ENCODE data around the gene BRF1. TPM values are rescaled to one million over a fixed set of nuclear protein-coding genes. Genes with fewer than 3 reads are reported as not detected.
"Not testable (repeated sequence)": the region's sequence is repeated elsewhere in the genome, so short reads cannot be mapped to it uniquely, and the experiment has no call there.

The BRF1 gene
- total RNA-seq, 1 donor from 2014 or later, result 44.0 TPM

DNA sequence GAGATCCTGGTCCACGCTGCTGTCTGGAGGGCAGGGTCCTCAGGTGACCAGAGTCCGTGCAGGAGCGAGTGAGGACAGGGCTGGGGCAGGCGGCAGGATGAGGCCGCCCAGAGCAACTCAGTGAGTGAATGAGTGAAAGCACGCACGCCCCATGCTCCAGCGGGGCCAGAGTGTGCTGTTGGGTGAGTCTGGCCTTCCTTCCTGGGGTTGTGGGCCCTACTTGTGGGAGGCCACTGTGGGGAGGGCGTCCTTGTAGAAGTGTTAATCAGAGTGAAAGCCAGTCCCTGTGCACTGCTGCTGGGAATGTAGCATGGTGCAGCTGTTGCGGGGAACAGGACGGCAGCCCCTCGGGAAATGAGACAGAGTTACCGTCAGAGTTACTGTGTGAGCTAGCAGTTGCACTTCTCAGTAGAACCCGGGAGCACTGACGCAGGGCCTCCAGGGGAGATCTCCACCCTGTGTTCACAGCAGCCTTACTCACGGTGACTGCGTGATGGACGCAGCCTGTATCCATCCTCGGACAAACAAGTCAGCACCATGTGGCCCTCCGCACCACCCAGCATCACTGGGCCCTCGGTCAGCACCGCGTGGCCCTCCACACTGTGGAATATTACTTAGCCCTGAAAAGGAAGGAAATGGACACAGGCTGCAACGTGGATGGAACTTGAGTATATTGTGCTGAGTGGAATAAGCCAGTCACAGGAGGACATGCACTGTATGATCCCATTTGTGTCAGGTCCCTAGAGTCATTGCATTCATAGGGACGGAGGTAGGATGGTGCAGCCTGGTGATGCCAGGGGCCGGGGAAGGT, 35.9 kb upstream of the BRF1 start:
- no peak for DNase-seq (ENCODE audit: low spot score)
- no peaks in the 10 kb centered on the region for H3K27me3 Mint-ChIP-seq (ENCODE audit: low read depth)
- H3K4me3 Mint-ChIP-seq (ENCODE audit: low read depth), result no peak overlapping the region
- no peaks in the 10 kb centered on the region for H3K9me3 Mint-ChIP-seq
- no peak overlapping the region for H3K27ac Mint-ChIP-seq
- peaks cover 5% of the 10 kb centered on the region for H3K4me1 Mint-ChIP-seq (ENCODE audit: low read depth)
- no peaks in the 10 kb centered on the region for H3K36me3 Mint-ChIP-seq (ENCODE audit: low read depth)
- intact Hi-C loops (cut with micrococcal nuclease), result no loop called here

DNA sequence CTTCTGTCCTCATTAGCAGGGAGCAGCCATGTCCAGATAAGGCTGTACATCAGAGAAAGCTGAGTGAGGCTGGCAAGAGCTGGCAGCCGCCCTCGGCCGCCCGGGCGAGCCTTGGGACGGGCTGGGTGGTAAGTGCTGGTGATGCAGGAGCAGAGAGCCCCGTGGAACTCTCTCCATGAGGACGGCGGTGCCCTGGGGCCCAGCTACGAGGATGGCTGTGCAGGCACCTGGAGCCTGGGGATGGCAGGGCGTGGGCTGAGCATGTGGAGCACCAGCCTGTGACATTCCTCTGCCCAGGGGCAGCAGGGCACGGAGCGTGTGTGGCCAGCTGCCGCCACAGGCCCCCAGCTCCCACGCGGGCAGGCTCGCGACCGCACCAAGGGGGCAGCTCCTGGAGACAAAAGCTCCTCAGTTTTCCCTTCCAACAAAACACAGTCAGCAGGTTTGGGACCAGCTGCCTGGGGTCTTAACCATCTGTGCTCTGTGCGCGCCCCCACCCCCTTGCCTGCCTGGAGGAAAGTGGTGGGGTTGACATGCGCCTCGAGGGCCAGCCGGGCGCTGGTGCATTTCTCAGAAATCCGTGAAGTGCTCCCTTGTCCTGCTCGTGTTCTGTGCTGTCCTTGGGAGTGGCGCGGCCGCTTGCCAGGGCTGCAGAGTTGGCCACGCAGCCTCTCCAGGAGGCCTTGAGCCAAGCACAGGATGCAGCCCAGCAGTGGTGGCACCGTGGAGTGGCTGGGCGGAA, 35.1 kb upstream of the BRF1 start:
- Mint-ChIP-seq H3K4me3 (ENCODE audit: low read depth) (no peak overlapping the region), H3K4me1 (ENCODE audit: low read depth) (peaks cover 6% of the 10 kb centered on the region), H3K27me3 (ENCODE audit: low read depth) (no peaks in the 10 kb centered on the region), H3K36me3 (ENCODE audit: low read depth) (no peaks in the 10 kb centered on the region), H3K9me3 (no peaks in the 10 kb centered on the region), H3K27ac (no peak overlapping the region)
- no peak for DNase-seq (ENCODE audit: low spot score)
- intact Hi-C loops (cut with micrococcal nuclease), result no loop called here

DNA sequence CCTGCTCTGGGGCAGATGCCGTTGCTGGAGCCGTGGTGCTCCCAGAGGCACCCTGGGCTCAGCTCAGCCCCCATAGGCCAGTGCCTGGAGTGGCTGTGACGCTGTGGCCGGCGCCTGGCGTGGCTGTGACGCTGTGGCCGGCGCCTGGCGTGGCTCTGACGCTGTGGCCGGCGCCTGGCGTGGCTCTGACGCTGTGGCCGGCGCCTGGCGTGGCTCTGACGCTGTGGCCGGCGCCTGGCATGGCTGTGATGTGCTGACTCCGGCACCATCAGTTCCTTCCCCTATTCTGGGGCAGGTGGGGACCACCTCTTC, 34.4 kb upstream of the BRF1 start:
- H3K9me3 Mint-ChIP-seq; DNase-seq (ENCODE audit: low spot score); H3K27ac Mint-ChIP-seq; H3K27me3 Mint-ChIP-seq (ENCODE audit: low read depth); H3K4me3 Mint-ChIP-seq (ENCODE audit: low read depth); intact Hi-C loops (cut with micrococcal nuclease); H3K36me3 Mint-ChIP-seq (ENCODE audit: low read depth): not testable (repeated sequence)
- peaks cover 10% of the 10 kb centered on the region for H3K4me1 Mint-ChIP-seq (ENCODE audit: low read depth)

- H3K36me3 Mint-ChIP-seq (ENCODE audit: low read depth), result no peaks in the 10 kb centered on the region
- no peak for DNase-seq (ENCODE audit: low spot score)
- H3K9me3 Mint-ChIP-seq, result no peaks in the 10 kb centered on the region
- no peak overlapping the region for H3K27ac Mint-ChIP-seq
- H3K4me3 Mint-ChIP-seq (ENCODE audit: low read depth), result no peak overlapping the region
- H3K4me1 Mint-ChIP-seq (ENCODE audit: low read depth), result peaks cover 10% of the 10 kb centered on the region
- intact Hi-C loops (cut with micrococcal nuclease), result no loop called here
- no peaks in the 10 kb centered on the region for H3K27me3 Mint-ChIP-seq (ENCODE audit: low read depth)
Measured at GRCh38 chr14:105334383-105335230, 33.8 kb upstream of the BRF1 start.

DNA sequence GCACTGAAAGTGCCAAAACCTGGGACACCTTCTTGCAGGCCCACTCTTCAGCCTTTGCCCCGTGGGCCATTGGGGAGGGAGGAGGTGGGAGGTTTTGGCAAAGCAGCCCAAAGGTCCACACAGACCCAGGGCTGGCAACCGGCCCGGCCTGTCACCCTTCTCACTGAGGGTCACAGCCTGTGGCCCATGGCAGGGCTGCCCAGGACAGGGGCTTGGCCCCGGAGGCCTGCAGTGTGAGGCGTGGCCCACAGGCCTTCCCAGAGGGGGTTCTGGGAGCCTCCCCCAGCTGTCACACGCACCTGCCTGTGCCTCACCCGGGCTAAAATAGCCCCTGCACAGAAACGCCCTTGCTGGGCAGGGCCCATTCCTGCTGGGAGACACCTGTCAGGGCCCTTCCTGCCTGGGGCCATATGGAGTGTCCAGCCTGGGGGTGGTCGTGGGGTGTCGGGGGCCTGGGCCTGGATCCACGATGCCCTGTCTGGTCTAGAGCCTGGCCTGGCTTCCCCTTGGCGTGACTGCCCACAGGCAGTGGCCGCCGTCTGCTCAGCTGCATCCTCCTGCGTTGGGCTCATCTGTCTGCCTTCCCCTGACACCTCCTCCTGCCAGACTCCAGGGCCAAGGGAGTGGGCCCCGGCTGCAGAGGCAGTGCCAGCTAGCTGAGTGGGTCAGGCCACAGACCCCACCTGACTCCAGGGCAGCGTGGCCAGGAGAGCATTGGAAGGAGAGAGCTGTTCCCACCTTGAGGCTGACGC, 33.0 kb upstream of the BRF1 start:
- no peaks in the 10 kb centered on the region for H3K36me3 Mint-ChIP-seq (ENCODE audit: low read depth)
- H3K4me3 Mint-ChIP-seq (ENCODE audit: low read depth), result no peak overlapping the region
- H3K9me3 Mint-ChIP-seq, result no peaks in the 10 kb centered on the region
- H3K27me3 Mint-ChIP-seq (ENCODE audit: low read depth), result no peaks in the 10 kb centered on the region
- intact Hi-C loops (cut with micrococcal nuclease), result no loop called here
- H3K27ac Mint-ChIP-seq, result no peak overlapping the region
- DNase-seq (ENCODE audit: low spot score), result no peak
- peaks cover 10% of the 10 kb centered on the region for H3K4me1 Mint-ChIP-seq (ENCODE audit: low read depth)

DNA sequence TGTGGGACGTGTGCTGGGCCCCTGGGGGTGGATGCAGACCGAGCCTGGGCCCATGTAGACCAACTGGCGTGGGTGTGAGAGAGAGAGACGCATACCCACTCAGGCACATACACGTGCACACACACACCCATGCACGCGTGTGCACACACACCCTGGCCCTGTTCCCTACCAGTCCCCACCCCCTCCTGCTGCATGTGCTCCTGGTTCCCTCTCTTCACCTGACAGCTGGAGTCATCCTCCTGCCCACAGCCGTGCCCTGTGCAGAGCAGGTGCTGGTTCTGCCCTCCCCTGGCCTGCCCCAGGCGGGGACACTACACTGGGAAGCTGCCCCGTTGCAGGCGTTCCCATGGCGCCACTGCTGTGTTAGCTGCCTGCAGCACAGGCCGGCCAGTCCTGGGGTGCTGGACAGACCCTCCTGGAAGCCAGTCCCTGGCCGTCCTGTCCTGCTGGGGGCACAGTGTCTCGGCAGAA, 32.3 kb upstream of the BRF1 start:
- no peak overlapping the region for H3K4me3 Mint-ChIP-seq (ENCODE audit: low read depth)
- no peaks in the 10 kb centered on the region for H3K27me3 Mint-ChIP-seq (ENCODE audit: low read depth)
- no peaks in the 10 kb centered on the region for H3K9me3 Mint-ChIP-seq
- H3K36me3 Mint-ChIP-seq (ENCODE audit: low read depth), result no peaks in the 10 kb centered on the region
- DNase-seq (ENCODE audit: low spot score), result no peak
- peaks cover 10% of the 10 kb centered on the region for H3K4me1 Mint-ChIP-seq (ENCODE audit: low read depth)
- intact Hi-C loops (cut with micrococcal nuclease), result no loop called here
- H3K27ac Mint-ChIP-seq, result no peak overlapping the region

DNA sequence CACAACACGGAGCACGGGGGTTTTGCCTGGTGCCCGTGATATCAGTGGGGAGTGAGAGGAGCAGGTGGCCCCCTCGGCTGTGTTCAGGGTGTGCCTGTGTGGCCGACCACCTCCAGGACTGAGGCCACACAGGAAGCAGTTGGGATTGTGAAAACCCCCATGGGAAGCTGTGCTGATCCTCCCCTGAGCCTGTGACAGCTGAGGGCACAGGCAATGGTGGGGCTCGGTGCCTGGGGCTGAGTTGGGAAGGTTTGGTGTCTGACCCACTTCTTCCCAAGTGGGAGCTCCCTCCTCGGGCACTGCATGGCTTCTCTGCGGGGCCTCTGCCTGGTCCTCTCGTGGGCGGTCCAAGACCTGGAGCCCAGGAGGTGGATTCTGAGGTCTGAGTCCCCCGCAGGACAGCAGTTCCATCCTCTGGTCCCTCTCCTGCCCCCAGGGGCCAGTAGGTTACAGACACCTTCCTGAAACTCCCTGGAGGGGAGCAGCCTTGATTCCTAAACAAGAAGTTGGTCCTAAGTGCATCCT, 31.6 kb upstream of the BRF1 start:
- no peaks in the 10 kb centered on the region for H3K9me3 Mint-ChIP-seq
- no peaks in the 10 kb centered on the region for H3K36me3 Mint-ChIP-seq (ENCODE audit: low read depth)
- H3K4me3 Mint-ChIP-seq (ENCODE audit: low read depth), result no peak overlapping the region
- no peak overlapping the region for H3K27ac Mint-ChIP-seq
- H3K4me1 Mint-ChIP-seq (ENCODE audit: low read depth), result peaks cover 10% of the 10 kb centered on the region
- no peak for DNase-seq (ENCODE audit: low spot score)
- no peaks in the 10 kb centered on the region for H3K27me3 Mint-ChIP-seq (ENCODE audit: low read depth)
- intact Hi-C loops (cut with micrococcal nuclease), result no loop called here

GRCh38 chr14:105331575-105332349, 31.0 kb upstream of the BRF1 start:
- H3K9me3 Mint-ChIP-seq, result no peaks in the 10 kb centered on the region
- no peaks in the 10 kb centered on the region for H3K36me3 Mint-ChIP-seq (ENCODE audit: low read depth)
- intact Hi-C loops (cut with micrococcal nuclease), result no loop called here
- H3K4me3 Mint-ChIP-seq (ENCODE audit: low read depth), result no peak overlapping the region
- DNase-seq (ENCODE audit: low spot score), result no peak
- peaks cover 10% of the 10 kb centered on the region for H3K4me1 Mint-ChIP-seq (ENCODE audit: low read depth)
- no peak overlapping the region for H3K27ac Mint-ChIP-seq
- H3K27me3 Mint-ChIP-seq (ENCODE audit: low read depth), result no peaks in the 10 kb centered on the region

DNA sequence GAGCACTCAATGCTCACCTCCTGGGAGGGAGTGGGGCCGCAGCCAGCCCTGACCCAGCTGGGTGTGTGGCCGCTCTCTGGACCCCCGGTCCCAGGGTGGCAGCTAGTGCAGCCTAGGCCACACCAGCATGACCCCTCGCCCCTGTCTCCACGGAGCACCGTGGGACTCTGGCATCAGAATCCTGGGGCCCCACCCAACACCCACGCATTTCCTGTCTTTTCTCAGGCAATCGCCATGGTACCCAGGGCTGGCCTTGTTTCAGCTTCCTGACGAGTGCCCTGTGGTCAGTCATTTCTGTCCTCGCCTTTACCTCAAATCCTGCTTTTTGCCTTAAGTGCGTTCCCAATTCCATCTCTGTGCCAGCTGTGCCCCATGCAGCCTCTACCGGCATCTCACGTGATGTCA, 29.7 kb upstream of the BRF1 start:
- no peak overlapping the region for H3K27ac Mint-ChIP-seq
- H3K36me3 Mint-ChIP-seq (ENCODE audit: low read depth), result no peaks in the 10 kb centered on the region
- peaks cover 10% of the 10 kb centered on the region for H3K4me1 Mint-ChIP-seq (ENCODE audit: low read depth)
- no peak overlapping the region for H3K4me3 Mint-ChIP-seq (ENCODE audit: low read depth)
- intact Hi-C loops (cut with micrococcal nuclease), result no loop called here
- no peaks in the 10 kb centered on the region for H3K9me3 Mint-ChIP-seq
- DNase-seq (ENCODE audit: low spot score), result no peak
- H3K27me3 Mint-ChIP-seq (ENCODE audit: low read depth), result no peaks in the 10 kb centered on the region

GRCh38 chr14:105329411-105330150, 28.8 kb upstream of the BRF1 start:
- Mint-ChIP-seq H3K4me1 (ENCODE audit: low read depth) (peaks cover 10% of the 10 kb centered on the region), H3K9me3 (no peaks in the 10 kb centered on the region), H3K4me3 (ENCODE audit: low read depth) (no peak overlapping the region), H3K27ac (no peak overlapping the region), H3K27me3 (ENCODE audit: low read depth) (no peaks in the 10 kb centered on the region), H3K36me3 (ENCODE audit: low read depth) (no peaks in the 10 kb centered on the region)
- DNase-seq (ENCODE audit: low spot score), result no peak
- intact Hi-C loops (cut with micrococcal nuclease), result no loop called here

DNA sequence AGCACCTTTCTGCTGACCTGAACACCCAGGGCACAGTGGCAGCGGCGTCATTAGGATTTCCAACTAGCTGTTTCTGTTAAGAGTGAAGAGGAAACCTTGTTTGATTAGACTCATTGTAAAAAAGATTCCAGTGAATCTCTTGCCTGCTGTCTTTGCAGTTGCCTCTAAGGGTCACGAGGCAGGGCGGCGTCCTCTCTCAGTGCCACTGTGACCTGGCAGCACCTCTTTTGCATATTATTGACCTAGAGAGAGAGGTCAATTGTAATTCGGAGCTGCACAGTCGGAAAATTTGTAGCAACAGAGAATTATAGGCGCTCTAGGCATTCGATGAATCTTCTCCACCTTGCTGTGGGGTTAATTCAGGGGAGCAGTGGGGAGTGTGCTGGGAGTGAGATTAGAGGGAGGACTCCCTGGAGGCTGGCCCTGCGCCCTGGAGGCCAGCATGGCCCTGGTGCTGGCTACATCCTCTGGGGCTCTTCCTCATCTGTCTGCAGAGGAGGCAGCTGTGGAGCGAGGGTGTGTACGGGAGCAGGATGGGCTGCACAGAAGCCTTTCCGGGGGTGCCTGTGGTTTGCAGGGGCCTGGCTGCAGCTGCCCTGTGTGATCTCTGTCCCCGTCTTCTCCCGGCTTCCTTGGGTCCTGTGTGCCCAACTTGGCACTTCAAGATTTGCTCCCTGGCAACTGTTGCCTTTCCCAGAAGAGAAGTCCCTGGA, 28.0 kb upstream of the BRF1 start:
- Mint-ChIP-seq H3K27me3 (ENCODE audit: low read depth) (no peaks in the 10 kb centered on the region), H3K4me1 (ENCODE audit: low read depth) (peaks cover 10% of the 10 kb centered on the region), H3K36me3 (ENCODE audit: low read depth) (no peaks in the 10 kb centered on the region), H3K9me3 (no peaks in the 10 kb centered on the region), H3K4me3 (ENCODE audit: low read depth) (no peak overlapping the region), H3K27ac (no peak overlapping the region)
- intact Hi-C loops (cut with micrococcal nuclease), result no loop called here
- DNase-seq (ENCODE audit: low spot score), result no peak

Data from activated T-helper 2 cell treated with anti-CD3 and anti-CD28 coated beads, Interferon-gamma antibody, Interleukin-2, Interleukin-4, amounts not matched to agents 10 μg/mL and 5 μg/mL and 100 μg/mL, durations not matched to agents 14 hours and 24 hours and 36 hours (primary cell).